CD4-positive, alpha-beta T cell treated with Interleukin-6 at 100 ng/mL for 8 hours (primary cell): ENCODE results near the gene SERPINB5.
A peak's percentile ranks its signal among the peaks of the same experiment; 100 is the strongest.

ENCODE experiments used
- DNase-seq: peaks from one replicate; pipeline ENCODE4 v3.0.0-alpha.2; 2020; ENCODE audit warnings: mixed read lengths, low spot score

SERPINB5 gene

GRCh38 chr18:63470751-63471150, 6.0 kb upstream of the SERPINB5 start:
- no peak for DNase-seq

- no peak for DNase-seq
Observed at GRCh38 chr18:63472380-63472779, 4.4 kb upstream of the SERPINB5 start.

DNA sequence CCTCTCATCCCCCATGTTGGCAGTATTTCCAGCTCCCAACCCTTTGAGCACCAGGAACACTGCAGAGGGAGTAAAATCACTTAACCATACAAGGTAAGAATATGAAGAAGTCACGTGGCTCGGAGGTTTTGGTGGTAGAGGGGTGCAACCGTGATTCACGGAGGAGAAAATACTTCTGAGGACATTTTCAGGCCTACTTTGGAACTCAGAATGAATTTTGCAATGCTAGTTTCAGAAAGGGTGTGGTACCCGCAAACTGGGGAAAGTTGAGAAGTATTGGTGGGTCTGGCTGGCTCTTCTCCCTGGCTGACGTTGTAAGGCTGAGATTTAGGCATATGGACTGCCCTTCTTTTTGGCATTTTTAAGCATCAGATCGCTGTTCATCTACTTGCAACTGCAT, 442 bp downstream of the SERPINB5 start:
- DNase-seq: no peak

DNA sequence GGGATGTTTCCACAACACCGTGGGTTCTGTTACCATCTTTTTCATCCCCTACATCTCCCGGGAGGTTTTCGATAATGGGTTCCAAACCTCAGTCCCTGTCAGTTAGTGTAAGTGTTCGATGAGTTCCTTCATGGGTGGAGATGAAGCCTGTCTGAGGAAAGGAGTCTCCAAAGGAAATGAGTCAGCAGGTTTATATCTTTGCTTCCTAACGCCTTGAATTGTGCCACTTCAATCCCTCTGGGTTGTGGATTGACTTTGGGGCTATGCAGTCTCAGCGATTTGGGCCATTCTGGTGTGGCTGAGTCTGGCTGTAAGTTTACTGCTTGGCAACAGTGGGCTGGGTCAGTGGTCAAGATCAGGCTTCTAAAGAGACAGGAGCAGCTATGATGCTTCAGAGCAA, 1.2 kb downstream of the SERPINB5 start:
- DNase-seq: no peak

DNA sequence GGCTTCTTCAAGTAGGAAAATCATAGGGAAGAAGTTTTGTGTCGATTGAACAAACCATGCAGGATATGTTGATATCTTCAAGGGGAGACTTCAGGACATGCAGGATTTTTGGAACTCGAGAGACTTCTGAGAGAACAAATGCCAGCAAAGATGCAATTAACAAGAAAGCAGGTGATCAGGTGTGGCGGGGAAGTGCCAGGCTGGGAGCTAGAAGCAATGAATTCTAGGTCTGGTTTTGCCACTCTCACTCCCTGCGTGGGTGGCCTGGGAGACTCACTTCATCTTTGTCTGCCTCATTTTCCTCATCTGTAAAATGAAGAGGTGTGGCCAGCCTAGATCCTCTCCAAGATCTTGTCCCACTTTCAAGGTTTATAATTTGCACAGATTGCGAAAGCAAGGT, 3.1 kb downstream of the SERPINB5 start:
- no peak for DNase-seq

GRCh38 chr18:63480476-63480875, 3.7 kb downstream of the SERPINB5 start:
- no peak for DNase-seq

GRCh38 chr18:63480915-63481314, 4.2 kb downstream of the SERPINB5 start:
- DNase-seq: no peak

- no peak for DNase-seq
Observed at GRCh38 chr18:63487676-63488075, 10.9 kb downstream of the SERPINB5 start.

DNA sequence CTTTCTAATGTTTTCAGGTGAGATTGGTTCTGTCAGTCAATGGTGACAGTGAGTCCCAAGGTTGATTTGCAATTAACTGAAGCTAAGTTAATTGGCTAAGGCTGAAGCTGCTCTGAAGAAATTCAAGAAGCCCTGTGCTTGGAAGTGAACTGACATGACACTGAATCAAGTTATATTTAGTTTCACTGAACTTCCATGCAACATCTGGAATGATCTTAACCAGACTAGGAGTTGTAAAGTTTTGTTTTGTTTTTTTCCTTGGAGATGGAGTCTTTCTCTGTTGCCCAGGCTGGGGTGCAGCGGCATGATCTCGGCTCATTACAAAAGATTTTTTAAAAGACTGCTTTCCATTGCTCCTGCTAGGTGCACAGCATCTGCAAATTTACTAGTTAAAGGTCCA, 11.4 kb downstream of the SERPINB5 start:
- no peak for DNase-seq

DNA sequence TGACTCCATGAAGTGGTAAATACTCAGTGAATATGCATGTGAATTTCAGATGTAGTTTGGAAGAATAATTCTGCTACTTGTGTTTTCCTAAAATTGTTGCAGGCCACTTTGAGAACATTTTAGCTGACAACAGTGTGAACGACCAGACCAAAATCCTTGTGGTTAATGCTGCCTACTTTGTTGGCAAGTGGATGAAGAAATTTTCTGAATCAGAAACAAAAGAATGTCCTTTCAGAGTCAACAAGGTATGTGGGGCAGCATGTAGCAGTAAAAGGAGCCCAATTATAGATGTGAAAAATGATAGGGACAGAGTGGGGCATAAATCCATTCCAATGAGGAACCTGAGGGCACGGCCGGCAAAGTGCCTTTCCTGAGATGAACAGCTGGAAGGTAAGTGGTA, 16.1 kb downstream of the SERPINB5 start:
- no peak for DNase-seq

GRCh38 chr18:63495675-63496074, 18.9 kb downstream of the SERPINB5 start:
- DNase-seq: no peak

DNA sequence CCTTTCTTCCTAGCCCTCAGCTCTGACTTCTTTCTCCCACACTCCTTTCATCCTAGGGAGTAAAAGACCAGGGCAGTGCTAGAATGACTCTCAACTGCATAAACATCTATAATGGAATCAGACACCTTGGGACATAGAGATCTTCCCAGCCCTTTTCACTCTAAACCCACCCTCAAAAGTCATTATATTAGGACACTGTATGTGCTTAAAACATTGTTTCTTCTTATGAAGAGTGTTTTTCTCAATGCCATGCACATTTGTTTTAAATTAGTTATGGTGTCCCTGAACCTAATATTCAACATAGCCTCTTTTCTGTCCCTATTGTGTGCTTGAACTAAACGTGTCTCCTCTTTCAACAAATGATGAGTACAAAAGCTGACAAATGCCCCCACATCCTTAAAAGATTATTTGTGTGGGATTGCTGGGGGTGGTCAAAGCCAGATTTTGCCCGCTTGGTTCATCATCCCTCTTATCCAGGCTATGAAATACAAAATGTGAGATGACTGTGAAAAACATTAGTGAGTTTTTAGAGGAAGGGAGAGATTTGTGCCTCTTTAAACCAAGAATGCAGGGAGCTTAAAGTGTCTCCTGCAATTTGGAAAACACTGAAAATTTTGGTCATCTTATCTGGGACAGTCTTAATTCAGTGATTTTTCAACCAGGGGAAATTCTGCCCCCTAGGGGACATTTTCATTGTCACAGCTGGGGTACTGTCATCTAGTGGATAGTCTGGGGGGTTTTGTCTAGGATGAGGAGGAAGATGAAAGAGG, 29.0 kb downstream of the SERPINB5 start:
- no peak for DNase-seq

DNA sequence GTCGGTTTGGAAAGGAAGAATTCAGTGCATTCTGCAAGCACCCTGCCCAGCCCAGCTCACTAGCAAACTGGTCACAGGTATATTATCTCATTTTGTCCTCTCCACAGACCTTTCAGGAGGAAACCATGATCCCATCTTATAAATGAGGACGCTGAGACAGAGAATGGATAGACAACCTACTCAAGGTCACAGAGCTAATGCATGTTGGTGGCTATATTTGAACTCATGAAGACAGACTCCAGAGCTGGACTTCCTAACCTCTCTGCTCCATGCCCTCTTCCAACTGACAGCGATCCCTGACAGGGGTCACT, 29.5 kb downstream of the SERPINB5 start:
- DNase-seq: no peak

GRCh38 chr18:63508596-63508995, 31.8 kb downstream of the SERPINB5 start:
- DNase-seq: no peak

DNA sequence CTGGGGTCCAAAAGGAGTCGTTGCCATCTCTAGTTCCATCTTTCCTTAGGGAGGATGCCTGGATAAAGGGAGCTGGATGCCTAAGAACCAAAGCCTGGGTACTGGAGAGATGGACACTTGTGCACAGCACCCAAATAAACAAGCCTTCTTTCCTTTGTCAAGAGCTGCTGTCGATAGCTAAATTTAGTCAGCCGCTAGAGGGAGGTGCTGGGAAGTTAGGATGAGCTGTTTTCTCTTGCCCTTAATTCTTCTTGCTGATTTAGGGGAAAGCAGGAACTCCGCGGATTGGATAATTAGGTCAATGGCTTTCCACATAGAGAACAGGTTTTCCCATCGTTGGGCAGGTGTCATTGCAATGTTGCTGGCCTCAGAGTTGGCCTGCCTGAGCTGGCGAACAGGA, 34.5 kb downstream of the SERPINB5 start:
- DNase-seq: no peak

DNA sequence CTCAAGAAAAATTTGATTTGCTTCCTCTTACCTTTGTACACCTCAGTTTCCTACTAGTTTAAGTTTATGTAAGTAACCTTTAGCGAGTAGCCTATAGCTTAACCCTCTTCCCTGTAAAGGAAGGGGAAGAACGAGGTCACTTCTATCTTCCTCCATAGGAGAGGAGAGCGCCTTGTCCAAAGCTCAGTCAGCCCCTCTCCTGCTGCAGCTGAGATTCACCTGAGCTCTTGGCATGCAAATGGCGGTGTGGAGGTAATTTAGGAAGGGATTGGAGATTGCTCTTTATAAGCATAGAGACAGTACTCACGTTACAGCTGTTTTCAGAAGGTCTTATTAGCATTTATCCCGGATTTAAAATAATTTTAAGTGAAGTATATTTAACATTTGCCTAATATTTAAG, 37.6 kb downstream of the SERPINB5 start:
- no peak for DNase-seq

DNA sequence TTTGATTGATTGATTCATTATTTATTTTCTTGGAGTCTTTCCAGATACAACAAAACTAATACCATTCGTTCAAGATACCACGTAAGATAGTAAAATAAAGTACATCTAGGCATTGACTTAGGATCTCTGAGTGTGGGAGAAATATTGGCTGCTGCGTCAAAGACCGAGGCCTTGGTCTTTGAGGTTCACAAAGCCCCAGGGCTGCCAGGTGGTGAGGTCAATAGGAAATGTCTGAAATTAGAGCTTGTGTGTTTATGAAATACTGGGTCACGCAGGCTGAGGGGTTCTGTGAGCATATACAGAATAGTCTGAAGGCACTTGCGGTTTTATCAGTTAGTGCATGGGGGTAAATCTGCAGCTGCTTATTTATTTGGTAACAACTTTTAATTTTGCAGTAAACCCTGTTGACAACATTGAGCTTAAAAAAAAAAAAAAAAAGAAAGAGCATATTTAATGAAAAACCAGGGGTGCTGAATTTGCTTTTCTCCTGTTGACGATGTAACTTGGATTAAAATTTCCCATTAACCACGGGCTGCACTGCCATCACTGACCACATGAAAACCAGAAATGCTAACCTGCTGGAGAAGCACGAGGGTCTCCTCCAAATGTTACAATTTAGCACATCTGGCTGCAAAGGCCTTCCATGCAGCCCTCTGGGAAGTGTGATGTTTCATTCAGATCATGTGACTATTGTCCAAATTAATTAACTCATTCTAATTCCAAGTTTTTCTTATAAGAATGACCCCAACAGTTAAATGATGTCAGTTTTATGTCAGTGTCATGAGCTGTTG, 38.3 kb downstream of the SERPINB5 start:
- DNase-seq: no peak

DNA sequence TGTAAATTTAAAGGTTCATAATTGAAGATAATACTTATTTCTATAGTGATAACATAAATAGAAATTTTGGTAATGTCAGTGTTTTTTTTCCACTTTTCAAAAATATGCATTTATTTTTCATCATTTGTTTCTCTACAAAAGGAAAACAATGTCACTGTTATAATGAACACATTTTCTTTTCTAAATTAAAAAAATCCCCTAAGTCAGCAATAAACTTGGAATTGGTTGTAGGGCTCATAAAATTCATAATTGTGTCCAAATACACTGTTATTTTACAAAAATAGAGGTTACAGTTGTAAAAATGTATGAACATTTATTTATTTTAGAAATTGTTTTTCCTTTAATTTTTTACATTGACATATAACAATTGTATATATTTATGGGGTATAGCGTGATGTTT, 39.0 kb downstream of the SERPINB5 start:
- no peak for DNase-seq

GRCh38 chr18:63518178-63519012, 41.6 kb downstream of the SERPINB5 start:
- DNase-seq: peak; percentile 56

GRCh38 chr18:63520053-63520685, 43.4 kb downstream of the SERPINB5 start:
- no peak for DNase-seq

DNA sequence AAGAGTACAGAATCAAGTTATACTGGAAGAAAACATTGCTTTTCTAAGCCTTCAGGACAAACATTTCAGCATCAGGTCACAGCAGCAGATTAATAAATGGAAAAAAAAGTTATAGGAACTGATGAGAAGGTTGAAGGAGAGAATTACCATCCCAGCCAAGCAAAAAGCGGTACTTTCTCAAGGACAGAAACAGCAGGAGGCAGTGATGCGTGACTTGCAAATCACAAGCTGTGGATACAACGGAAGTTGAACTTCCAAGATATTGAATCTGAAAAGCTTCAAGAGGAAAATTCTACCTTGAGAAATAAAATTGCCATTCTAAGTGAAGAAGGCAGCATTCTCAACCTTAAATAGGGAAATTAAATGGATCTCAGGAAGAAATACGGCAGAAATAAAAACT, 46.9 kb downstream of the SERPINB5 start:
- DNase-seq: no peak

- DNase-seq: no peak
Observed at GRCh38 chr18:63527251-63527650, 50.5 kb downstream of the SERPINB5 start.
